HT-29 (cell line): ENCODE measurements around the gene HAND1. TPM values are rescaled to one million over a fixed set of nuclear protein-coding genes. Genes with fewer than 3 reads are reported as not detected.

ENCODE experiments used
- DNase-seq: peaks from one replicate; pipeline ENCODE4 v3.0.0-alpha.2; 2015; ENCODE audit warnings: low spot score
- total RNA-seq: library from RNA; depleted of rRNA; stranded (reverse); fragments of >200 nt; shearing (Covaris generic); gene quantifications from 2 replicates; pipeline ENCODE4 v1.2.3, GENCODE V29; 2014

Gene HAND1
- total RNA-seq, 1 experiment from 2014 or later, result not detected

DNA sequence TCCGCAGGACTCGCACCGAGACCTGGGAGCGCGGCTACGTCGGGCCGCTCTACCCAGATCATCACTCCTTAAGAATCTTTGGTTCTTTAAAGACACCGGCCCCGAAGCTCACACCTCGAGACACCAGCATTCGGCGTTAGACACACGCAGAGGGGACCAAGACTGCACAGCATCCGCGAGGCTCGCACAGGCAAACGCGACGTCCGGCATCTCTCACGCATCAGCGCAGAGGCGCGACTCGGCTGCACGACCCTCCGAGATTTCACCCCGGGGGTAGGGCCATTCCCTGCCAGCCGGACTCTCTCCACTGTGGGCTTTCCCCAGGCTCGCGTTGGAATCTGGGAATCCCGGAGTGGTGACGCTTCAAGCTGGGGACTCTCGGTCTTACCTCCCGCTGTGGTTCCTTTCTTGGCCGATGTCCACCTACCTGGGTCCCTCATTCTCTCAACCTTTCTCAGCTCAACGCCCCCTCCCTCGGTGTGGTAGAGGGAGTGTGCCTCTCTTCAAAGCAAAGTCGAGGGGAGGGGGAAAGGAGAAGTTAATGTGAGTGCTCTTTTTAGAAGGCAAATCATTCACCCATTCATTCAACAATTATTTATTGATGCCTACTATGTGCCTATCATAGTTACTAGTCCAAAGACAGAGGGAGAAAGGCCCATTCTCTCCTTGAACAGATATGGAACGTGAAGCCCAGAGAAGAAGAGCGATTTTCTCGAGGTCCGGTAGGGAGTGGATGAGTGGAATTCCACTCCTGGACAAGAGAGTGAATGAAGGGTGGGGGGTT is 1.3 kb upstream of the HAND1 start:
- DNase-seq, result no peak

- DNase-seq, result no peak
Observed at GRCh38 chr5:154478752-154479159, 729 bp upstream of the HAND1 start.

DNA sequence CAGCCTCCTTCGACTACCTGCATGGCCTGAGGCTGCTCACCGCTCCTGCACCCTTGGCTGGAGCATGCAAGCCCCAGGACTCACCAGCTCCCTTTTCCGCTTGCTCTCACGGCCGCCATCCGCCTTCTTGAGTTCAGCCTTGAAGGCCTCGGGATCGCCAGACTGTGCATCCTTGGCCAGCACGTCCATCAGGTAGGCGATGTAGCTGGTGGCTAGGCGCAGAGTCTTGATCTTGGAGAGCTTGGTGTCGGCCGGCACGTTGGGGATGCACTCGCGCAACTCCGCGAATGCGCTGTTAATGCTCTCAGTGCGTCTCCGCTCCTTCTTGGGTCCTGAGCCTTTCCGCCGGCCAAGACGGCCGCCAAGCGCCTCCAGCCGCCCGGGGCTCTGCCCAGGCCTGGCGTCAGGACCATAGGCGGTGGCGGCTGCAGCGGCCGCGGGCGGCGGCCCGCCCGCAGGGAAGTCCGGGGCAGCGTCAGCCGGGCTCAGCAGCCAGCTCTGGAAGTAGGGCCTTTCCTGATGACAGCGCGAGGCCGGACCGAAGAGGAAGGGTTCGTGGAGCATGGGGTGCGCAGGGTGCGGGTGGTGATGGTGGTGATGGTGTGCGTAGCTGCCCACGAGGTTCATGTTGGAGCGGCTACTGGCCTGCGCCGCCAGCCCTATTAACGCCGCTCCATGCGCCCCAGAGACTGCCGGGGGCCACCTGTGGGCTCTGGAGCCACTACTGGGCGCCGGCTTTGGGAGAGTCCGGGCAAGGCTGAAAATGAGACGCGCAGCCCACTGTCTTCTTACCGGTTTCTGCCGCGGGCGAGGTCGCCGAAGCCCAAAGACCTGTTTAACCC is 424 bp downstream of the HAND1 start:
- no peak for DNase-seq

DNA sequence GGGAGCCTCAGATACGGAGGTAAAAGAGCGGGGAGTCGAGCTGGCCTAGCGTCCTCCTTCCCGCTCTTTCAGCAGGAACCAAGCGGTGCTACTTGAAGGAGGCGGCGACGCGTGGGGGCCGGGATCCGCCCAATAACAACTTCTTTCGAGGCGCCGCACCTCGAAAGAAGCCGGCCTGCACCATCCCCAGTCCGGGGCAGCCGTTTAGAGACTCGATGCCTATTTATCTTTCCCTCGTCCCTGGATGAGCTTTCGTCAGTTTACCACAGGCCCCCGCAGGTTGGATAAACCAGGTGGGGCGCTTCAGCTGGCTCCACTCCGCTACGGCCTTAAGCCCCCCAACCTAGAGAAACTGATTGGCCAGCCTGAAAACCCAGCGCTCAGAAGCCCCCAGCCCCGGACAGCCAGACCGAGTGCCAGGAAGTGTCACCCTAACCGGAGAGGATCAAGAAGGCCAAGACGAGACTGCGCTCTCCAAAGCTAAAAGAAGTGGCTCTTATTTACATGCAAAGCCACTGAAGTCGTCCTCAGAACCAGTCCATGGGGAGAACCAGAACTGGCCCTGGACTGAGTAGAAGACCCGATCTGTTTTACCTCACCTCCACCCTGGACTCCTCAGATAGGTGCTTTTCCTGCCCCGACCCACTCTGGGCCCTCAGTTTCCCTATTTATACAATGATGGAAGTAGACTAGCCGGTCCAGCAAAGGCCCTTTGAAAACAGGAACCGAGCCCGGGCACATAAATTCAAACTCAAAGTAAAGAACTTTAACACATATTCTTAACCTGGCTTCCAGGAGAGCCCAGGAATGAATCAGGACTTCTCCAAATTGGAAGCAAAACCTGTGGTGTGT is 1.4 kb downstream of the HAND1 start:
- DNase-seq, result no peak

GRCh38 chr5:154475591-154476353 is 2.3 kb downstream of the HAND1 start:
- DNase-seq, result no peak

GRCh38 chr5:154474396-154475334 is 3.4 kb downstream of the HAND1 start:
- DNase-seq, result no peak

DNA sequence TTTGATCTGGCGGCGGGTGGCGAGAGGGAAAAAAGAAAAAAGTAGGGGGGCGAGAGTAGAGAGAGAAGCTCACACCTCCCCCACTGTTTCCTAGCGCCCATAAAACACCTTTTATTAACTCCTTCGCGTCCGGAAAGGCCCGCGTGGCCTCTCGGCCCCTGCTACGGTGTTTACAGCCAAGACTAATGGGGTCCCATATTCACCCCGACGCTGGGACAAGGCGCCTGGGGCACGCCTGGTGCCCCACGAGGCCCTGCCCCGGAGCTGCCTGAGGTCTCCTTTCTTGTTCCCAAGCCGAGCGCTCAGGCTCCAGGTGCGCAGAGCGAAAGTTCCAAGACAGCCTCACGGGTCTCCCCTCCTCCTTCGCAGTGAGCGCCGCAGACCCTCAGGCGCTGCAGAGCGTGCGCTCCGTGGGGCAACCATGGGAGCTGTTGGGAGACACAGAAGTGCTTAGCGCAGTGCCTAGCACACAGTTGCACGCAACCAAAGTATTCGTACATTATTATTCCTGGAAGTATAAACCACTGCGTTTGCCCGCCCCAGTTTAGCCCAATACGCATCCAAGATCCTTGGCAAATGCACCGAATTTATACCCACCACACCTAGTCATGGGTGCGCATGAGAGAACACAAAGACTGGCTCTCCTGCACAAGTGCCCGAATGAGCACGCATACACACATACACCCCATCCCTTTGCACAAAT is 4.3 kb downstream of the HAND1 start:
- no peak for DNase-seq

DNA sequence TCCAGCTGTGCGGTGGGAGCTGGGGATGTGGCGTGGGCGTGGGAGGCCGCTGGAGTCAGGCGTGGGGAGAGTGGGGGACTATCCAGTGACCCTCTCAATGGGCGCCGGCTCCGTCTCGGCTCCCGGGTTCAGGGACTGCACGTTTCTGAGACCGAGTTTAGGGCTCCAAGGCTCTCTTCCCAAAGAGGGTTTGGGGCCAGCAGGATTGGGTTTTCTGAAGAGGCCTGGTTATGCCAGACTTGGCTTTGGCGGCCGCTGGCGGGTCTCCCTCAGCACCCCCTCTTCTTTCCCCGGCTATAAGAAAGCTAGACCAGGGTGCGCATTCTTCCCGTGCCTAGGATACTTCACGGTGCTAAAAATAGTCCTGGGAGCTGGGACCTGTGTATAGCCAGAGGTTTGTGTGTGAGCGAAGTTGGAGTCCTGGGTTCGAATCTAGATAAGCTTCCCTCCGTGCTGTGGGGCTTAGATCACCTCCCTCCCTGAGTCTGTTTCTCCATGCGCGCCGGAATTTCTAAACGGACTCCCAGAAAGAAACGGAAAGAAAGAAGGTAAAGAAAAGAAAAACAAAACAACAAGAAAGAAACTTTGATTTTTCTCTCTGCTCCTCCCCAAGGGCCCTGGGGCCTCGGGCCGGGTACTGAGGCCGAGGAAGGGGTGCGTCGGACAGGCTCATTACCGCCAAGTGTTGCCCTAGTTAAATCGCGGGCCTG is 5.0 kb downstream of the HAND1 start:
- no peak for DNase-seq

DNA sequence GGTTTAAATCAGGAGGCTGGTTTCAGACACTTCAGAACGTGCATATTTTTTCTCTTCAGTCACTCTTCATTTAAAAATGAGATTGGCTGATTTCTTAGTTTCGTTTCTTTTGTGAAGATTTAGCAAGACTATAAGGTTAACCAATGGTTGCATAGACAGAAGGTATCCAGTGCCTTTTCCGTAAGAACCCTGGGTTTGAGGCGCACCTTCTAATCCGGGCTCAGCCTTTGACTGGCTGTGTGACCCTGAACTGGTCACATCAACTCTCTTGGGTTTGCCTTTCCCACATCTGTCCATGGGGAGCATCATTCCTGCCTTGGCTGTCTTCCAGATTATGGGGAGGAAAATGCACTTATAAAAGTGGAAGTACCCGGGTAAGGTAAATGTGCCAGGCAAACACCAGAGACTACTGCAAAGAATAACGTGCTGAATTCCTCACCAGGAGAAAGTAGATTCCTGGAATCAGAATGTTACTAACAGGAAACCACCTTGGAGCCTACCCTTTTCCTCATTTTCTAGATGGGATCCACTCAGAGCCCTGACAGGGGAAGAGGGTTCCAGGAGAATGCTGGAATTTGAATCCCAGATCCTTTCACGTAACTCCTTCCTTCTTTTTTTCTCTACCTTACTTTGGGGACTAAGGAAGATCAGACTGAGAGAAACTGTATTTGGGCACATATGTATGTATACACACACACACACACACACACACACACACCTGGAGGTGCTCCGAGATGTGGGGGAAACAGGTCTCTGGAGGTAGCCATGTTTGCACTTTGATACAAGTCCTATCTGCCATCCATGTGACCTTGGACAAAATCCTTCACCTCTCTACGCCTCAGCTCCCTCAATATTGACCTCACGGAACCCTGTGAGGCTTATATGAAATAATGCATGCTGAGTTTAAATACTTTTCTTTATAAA is 6.8 kb downstream of the HAND1 start:
- no peak for DNase-seq

DNA sequence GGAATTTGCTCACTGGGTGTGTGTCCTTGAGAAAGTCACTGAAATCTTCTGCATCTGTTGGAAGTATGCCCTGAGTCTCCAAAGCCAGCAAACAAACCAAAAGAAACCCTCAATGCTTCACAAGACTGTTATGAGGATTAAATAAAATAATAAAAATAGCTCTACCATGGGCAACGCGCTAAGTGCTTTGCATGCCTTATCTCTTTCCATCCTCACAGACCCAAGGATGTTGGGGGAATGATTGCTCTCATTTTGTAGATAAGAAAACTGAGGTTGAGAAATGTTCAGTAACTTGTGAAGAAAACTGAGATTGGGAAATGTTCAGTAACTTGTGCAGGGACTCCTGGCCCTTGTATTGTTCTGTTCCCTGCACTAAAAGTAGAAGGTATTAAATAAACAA is 7.9 kb downstream of the HAND1 start:
- no peak for DNase-seq

GRCh38 chr5:154467655-154468354 is 10.2 kb downstream of the HAND1 start:
- DNase-seq, result peak; percentile 81

DNA sequence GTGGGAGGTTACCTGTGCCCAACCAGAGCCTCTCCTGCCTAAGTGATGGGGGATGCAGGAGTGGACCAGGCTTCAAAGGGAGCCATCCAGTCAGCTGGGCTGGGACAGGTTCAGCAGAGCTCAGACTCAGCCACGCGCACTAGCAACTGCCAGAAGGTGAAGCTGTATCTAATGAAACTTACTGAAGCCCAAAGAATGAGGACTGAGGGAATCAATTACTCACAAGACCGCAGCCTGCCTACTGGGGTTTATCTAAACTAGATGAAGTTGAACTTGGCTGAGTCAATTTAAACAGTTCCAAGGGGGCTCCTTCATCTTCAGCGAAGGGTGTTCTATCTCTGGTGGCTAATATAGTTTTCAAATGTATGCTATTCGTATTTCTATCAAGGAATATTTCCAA is 11.4 kb downstream of the HAND1 start:
- no peak for DNase-seq

DNA sequence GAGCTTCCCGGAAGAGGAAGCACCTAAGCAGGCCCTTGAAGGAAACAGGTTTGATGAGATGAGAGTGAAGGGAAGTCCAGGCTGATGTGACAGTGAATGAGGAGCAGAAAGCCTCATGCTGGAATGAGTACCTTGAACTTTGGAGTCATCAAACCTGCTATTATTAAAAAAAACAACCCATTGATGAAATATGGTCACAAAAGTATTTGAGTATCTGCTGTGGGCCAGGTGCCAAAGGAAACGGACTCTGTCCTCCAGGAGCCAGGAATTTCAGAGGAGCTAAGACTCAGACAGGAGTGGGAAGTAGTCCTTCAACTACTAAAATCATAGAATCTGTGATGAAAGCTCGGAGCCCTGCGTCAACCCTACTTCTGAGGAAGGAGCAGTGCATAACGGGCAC is 11.9 kb downstream of the HAND1 start:
- DNase-seq, result peak; percentile 20

DNA sequence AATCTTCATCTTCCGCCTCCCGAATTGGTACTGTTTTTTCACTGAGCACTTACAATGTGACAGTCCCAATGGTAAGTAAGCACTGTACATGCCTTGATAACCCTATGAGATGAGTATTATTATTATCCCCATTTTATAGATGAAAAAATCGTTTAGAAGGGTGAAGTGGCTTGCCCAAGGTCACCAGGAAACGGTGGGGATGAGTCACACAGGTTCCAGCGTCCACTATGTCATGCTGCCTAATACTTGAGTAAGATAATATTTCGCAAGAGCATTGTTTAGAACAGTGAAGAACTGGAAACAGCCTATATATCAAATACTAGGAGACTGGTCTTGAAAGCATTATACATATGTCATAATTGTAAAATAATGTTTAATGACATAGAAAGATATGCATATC is 12.9 kb downstream of the HAND1 start:
- peak; percentile 9 for DNase-seq

DNA sequence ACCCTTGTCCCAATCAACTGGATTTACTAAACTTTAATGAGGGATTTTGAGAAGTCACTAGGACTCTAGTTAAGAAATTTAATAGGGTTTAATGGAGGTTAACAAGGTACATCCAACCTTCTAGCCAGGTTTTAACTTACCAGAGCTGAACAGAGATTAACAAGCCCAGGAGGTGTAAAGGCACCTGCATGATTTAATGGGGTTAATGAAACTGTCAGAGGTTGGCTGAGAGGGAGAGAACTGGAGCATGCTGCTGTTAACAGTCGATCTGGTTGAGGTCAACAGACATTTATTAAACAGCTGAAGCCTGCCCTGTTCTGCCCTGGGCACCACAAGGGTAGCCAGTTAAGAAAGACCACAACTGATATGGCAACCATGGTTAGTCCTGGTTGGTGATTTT is 13.6 kb downstream of the HAND1 start:
- DNase-seq, result no peak

DNA sequence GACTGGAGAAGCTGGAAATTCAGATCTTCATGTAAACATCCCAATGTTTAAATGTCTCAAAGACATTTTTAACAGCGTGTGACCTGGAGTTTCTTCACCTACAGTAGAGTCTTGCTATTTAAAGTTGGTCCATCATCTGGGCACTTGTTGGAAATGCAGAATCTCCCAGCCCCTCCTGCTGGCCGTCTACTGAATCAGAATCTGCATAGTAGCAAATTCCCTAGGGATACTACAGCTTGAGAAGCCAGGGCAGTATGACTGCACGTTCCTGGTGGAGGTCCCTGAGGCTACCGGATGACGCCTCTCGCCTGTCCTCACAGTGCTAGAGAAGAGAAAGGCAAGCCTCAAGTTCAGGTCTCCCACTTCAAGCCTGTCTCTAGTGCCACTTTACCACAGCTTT is 16.5 kb downstream of the HAND1 start:
- DNase-seq, result peak; percentile 12

- no peak for DNase-seq
Observed at GRCh38 chr5:154460172-154460571, 17.9 kb downstream of the HAND1 start.
